WTC11 (cell line): Measurements from ENCODE around the gene RPP30. TPM values are rescaled to one million over a fixed set of nuclear protein-coding genes. Genes with fewer than 3 reads are reported as not detected.
"Not testable (repeated sequence)": the region's sequence is repeated elsewhere in the genome, so short reads cannot be mapped to it uniquely, and the experiment has no call there.

Experiments used
- ATAC-seq: fragments of 200-7000 bp; cut with Tn5 transposase; 2 replicates; pipeline ENCODE4 v1.10.0; 2021; ENCODE audit warnings: mild to moderate bottlenecking, moderate library complexity
- CTCF ChIA-PET: fragments of 300-600 bp; sonication (Branson Sonifier 250); formaldehyde crosslinking; loops from one replicate; lab custom pipeline; 2021; ENCODE audit warnings: antibody characterized with exemption; lab: Charles Lee
- POLR2A ChIA-PET: fragments of 350-600 bp; sonication (Branson Sonifier 250); formaldehyde crosslinking; loops from one replicate; lab custom pipeline; 2021; ENCODE audit warnings: antibody characterized with exemption; lab: Charles Lee
- DNase-seq: peaks from one replicate; pipeline ENCODE4 v3.0.0; 2021; ENCODE audit warnings: low spot score
- H3K27ac Mint-ChIP-seq: 2 replicates; pipeline ENCODE4 v1.8.0; 2021; ENCODE audit warnings: mixed read lengths
- H3K27me3 Mint-ChIP-seq: 2 replicates; pipeline ENCODE4 v1.8.0; 2021; ENCODE audit warnings: low read depth, mild to moderate bottlenecking, moderate library complexity, mixed read lengths
- H3K36me3 Mint-ChIP-seq: 2 replicates; pipeline ENCODE4 v1.8.0; 2021; ENCODE audit warnings: mixed read lengths
- H3K4me1 Mint-ChIP-seq: 2 replicates; pipeline ENCODE4 v1.8.0; 2022; ENCODE audit warnings: mixed read lengths
- H3K4me3 Mint-ChIP-seq: 2 replicates; pipeline ENCODE4 v1.8.0; 2021; ENCODE audit warnings: mild to moderate bottlenecking, moderate library complexity, mixed read lengths
- H3K9me3 Mint-ChIP-seq: 2 replicates; pipeline ENCODE4 v1.8.0; 2021; ENCODE audit warnings: mixed read lengths
- ETV6 ChIP-seq: sonication (generic); formaldehyde crosslinking; IDR thresholded peaks from 2 replicates; pipeline ENCODE4 v1.8.1; 2022; ENCODE audit warnings: mild to moderate bottlenecking, missing genetic modification reagents
- FOXK1 ChIP-seq: sonication (generic); formaldehyde crosslinking; IDR thresholded peaks from 2 replicates; pipeline ENCODE4 v1.8.0; 2022; ENCODE audit warnings: mild to moderate bottlenecking, moderate library complexity, missing genetic modification reagents
- IRF2 ChIP-seq: sonication (generic); formaldehyde crosslinking; IDR thresholded peaks from 2 replicates; pipeline ENCODE4 v1.8.0; 2022; ENCODE audit warnings: low read depth, missing genetic modification reagents, borderline replicate concordance
- MXD4 ChIP-seq: fragments of 250-450 bp; sonication (Bioruptor Pico); IDR thresholded peaks from 2 replicates; pipeline ENCODE4 v1.8.0; 2021; ENCODE audit warnings: mild to moderate bottlenecking, moderate library complexity, borderline replicate concordance
- ZBTB21 ChIP-seq: sonication (generic); formaldehyde crosslinking; IDR thresholded peaks from 2 replicates; pipeline ENCODE4 v1.8.1; 2023; ENCODE audit warnings: mild to moderate bottlenecking, missing genetic modification reagents, borderline replicate concordance
- total RNA-seq: library from RNA; stranded (reverse); gene quantifications from 3 replicates; pipeline ENCODE4 v1.2.3, GENCODE V29; 2021
- TF ChIP-seq, protein P1 (sequence below): sonication (generic); formaldehyde crosslinking; IDR thresholded peaks from 2 replicates; pipeline ENCODE4 v1.8.0; 2022; ENCODE audit warnings: mild to moderate bottlenecking, missing genetic modification reagents
- TF ChIP-seq, protein P2 (sequence below): sonication (generic); formaldehyde crosslinking; IDR thresholded peaks from 2 replicates; pipeline ENCODE4 v1.8.1; 2023; ENCODE audit warnings: mild to moderate bottlenecking, missing genetic modification reagents, moderate library complexity
- TF ChIP-seq, protein P3 (sequence below): sonication (generic); formaldehyde crosslinking; IDR thresholded peaks from 2 replicates; pipeline ENCODE4 v1.8.1; 2022; ENCODE audit warnings: low read depth, missing genetic modification reagents, borderline replicate concordance
- TF ChIP-seq, protein P4 (sequence below): fragments of 200-600 bp; IDR thresholded peaks from 2 replicates; pipeline ENCODE4 v1.8.0; 2022; ENCODE audit warnings: antibody characterized with exemption
- TF ChIP-seq, protein P5 (sequence below): sonication (generic); formaldehyde crosslinking; IDR thresholded peaks from 2 replicates; pipeline ENCODE4 v1.8.0; 2022; ENCODE audit warnings: mild to moderate bottlenecking, missing genetic modification reagents
- TF ChIP-seq, protein P6 (sequence below): sonication (generic); formaldehyde crosslinking; IDR thresholded peaks from 2 replicates; pipeline ENCODE4 v1.8.0; 2022; ENCODE audit warnings: mild to moderate bottlenecking, missing genetic modification reagents

The RPP30 gene
- total RNA-seq, 1 experiment from 2014 or later = 56.4 TPM

DNA sequence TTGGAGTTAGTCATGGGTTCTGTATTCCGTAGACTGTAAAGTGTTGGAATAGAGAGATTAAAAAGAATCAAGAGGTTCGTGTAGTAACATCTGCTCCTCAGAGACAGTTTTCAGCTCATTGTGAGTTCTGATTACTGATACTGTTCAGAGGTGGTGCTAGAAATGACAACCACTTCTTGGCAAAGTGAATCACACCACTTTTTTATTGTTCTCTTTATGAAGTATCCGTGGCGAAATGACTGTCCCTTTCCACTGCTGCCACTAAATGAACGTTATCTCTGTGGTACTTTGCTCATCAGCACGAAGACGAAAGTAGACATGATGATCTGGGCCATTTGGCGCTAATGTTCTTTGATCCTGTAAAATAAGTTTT lies 860 bp downstream of the RPP30 start:
- H3K27me3 Mint-ChIP-seq = peaks cover 11% of the 10 kb centered on the region
- peak overlapping the region; percentile 95; the same call in 1 of the 2 replicates for H3K27ac Mint-ChIP-seq
- H3K4me1 Mint-ChIP-seq = peaks cover 25% of the 10 kb centered on the region
- ChIA-PET POLR2A (no interaction called here), CTCF (interaction anchor here (1.8 kb wide), 1 partner anchor 10 kb away, joined by 16 read pairs; no protein-coding TSS in a partner anchor)
- no peak for DNase-seq
- peaks cover 15% of the 10 kb centered on the region for H3K9me3 Mint-ChIP-seq
- H3K4me3 Mint-ChIP-seq = peak overlapping the region; percentile 98
- H3K36me3 Mint-ChIP-seq = peaks cover 19% of the 10 kb centered on the region
- TF ChIP-seq ETV6 (no peak), FOXK1 (no peak)
- TF ChIP-seq, protein P1, sequence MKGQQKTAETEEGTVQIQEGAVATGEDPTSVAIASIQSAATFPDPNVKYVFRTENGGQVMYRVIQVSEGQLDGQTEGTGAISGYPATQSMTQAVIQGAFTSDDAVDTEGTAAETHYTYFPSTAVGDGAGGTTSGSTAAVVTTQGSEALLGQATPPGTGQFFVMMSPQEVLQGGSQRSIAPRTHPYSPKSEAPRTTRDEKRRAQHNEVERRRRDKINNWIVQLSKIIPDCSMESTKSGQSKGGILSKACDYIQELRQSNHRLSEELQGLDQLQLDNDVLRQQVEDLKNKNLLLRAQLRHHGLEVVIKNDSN (CRISPR knock-in tag) = no peak
- TF ChIP-seq, protein P2, sequence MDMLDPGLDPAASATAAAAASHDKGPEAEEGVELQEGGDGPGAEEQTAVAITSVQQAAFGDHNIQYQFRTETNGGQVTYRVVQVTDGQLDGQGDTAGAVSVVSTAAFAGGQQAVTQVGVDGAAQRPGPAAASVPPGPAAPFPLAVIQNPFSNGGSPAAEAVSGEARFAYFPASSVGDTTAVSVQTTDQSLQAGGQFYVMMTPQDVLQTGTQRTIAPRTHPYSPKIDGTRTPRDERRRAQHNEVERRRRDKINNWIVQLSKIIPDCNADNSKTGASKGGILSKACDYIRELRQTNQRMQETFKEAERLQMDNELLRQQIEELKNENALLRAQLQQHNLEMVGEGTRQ (CRISPR knock-in tag) = no peak
- TF ChIP-seq, protein P3, sequence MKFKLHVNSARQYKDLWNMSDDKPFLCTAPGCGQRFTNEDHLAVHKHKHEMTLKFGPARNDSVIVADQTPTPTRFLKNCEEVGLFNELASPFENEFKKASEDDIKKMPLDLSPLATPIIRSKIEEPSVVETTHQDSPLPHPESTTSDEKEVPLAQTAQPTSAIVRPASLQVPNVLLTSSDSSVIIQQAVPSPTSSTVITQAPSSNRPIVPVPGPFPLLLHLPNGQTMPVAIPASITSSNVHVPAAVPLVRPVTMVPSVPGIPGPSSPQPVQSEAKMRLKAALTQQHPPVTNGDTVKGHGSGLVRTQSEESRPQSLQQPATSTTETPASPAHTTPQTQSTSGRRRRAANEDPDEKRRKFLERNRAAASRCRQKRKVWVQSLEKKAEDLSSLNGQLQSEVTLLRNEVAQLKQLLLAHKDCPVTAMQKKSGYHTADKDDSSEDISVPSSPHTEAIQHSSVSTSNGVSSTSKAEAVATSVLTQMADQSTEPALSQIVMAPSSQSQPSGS = no peak
- no peak for ATAC-seq

DNA sequence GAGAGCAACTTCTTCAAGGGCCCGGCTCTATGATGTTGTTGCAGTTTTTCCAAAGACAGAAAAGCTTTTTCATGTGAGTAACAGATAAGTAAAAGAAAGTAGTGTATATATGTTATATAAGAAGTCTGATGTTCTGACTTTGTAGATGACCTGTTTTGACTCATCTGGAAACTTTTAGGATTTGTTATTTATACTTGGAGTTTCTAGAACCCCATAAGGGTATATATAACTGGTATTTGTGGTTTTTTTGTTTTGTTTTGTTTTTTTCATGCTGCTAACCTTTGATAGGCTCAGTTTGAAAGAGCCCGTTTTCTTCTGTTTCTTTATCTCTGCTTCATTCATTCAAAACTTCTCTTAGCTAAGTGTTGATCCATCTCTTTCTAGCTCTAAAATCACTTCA lies 7.3 kb downstream of the RPP30 start:
- Mint-ChIP-seq H3K36me3 (peaks cover 46% of the 10 kb centered on the region), H3K4me1 (no peaks in the 10 kb centered on the region), H3K27me3 (no peaks in the 10 kb centered on the region; the same call in 1 of the 2 replicates), H3K27ac (no peak overlapping the region), H3K4me3 (no peak overlapping the region), H3K9me3 (no peaks in the 10 kb centered on the region)
- ATAC-seq = no peak
- CTCF ChIA-PET = interaction anchor here (0.5 to 1.7 kb wide), 5 partner anchors 9 to 167 kb away, joined by 3 to 7 read pairs (median 4); no protein-coding TSS in a partner anchor
- DNase-seq = no peak
- POLR2A ChIA-PET = no interaction called here
- no peak for TF ChIP-seq IRF2 (CRISPR knock-in tag)

DNA sequence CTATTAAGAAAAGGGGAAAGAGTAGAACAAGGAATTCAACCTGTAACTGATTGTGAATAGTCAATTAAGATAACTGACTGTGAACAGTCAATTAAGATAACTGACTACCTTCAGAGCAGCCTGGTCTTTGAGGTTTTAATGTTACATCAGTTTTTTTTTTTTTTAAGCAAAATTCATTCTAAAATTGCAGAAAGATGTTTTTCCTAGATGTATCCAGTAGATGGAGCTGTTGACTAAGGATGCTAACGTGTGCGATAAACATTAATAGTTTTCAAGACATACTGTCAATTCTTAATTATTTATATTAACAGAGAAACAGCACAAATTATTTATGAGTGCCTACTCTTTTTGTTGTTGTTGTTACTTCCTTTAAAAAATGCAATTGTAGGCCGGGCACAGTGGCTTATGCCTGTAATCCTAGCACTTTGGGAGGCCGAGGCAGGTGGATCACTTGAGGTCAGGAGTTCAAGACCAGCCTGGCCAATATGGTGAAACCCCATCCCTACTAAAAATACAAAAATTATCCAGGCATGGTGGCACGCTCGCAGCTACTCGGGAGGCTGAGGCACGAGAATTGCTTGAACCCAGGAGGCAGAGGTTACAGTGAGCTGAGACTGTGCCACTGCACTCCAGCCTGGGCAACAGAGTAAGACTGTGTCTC lies 8.4 kb downstream of the RPP30 start:
- DNase-seq, H3K4me3 Mint-ChIP-seq, H3K27me3 Mint-ChIP-seq, ATAC-seq, POLR2A ChIA-PET, H3K27ac Mint-ChIP-seq, H3K9me3 Mint-ChIP-seq, H3K4me1 Mint-ChIP-seq: not testable (repeated sequence)
- TF ChIP-seq, protein P4, sequence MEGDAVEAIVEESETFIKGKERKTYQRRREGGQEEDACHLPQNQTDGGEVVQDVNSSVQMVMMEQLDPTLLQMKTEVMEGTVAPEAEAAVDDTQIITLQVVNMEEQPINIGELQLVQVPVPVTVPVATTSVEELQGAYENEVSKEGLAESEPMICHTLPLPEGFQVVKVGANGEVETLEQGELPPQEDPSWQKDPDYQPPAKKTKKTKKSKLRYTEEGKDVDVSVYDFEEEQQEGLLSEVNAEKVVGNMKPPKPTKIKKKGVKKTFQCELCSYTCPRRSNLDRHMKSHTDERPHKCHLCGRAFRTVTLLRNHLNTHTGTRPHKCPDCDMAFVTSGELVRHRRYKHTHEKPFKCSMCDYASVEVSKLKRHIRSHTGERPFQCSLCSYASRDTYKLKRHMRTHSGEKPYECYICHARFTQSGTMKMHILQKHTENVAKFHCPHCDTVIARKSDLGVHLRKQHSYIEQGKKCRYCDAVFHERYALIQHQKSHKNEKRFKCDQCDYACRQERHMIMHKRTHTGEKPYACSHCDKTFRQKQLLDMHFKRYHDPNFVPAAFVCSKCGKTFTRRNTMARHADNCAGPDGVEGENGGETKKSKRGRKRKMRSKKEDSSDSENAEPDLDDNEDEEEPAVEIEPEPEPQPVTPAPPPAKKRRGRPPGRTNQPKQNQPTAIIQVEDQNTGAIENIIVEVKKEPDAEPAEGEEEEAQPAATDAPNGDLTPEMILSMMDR = peak; percentile 47
- H3K36me3 Mint-ChIP-seq = peaks cover 49% of the 10 kb centered on the region
- CTCF ChIA-PET = interaction anchor here (0.7 to 1.7 kb wide), 15 partner anchors 8 to 168 kb away, joined by 3 to 10 read pairs (median 4); partner anchors contain the start of gene RPP30

DNA sequence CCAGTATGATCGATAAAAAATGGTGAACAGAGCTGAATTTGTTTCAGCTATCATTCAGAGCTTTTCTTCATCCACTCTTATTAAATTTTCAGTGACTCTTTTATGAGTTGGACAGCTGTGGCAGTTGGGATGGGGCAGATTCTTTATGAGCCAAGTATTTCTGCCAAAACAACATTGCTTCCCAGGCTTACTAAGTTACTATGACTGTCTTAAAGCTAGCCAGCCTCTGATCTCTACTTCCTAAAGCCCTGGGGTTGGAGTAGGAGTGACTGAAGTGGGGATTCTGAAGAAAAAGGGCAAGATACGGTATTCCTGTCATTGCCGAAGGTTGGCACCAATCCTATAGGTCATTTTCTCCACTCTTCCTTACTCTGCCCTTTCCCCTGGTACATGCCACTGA lies 12.7 kb downstream of the RPP30 start:
- Mint-ChIP-seq H3K4me1 (no peaks in the 10 kb centered on the region), H3K36me3 (peaks cover 55% of the 10 kb centered on the region), H3K27me3 (no peaks in the 10 kb centered on the region), H3K27ac (no peak overlapping the region), H3K4me3 (no peak overlapping the region), H3K9me3 (no peaks in the 10 kb centered on the region)
- DNase-seq = no peak
- POLR2A ChIA-PET = no interaction called here
- no peak for ATAC-seq
- TF ChIP-seq ZBTB21 (CRISPR knock-in tag) (no peak), MXD4 (CRISPR knock-in tag) (no peak)
- TF ChIP-seq, protein P5, sequence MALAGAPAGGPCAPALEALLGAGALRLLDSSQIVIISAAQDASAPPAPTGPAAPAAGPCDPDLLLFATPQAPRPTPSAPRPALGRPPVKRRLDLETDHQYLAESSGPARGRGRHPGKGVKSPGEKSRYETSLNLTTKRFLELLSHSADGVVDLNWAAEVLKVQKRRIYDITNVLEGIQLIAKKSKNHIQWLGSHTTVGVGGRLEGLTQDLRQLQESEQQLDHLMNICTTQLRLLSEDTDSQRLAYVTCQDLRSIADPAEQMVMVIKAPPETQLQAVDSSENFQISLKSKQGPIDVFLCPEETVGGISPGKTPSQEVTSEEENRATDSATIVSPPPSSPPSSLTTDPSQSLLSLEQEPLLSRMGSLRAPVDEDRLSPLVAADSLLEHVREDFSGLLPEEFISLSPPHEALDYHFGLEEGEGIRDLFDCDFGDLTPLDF (CRISPR knock-in tag) = no peak
- TF ChIP-seq, protein P6, sequence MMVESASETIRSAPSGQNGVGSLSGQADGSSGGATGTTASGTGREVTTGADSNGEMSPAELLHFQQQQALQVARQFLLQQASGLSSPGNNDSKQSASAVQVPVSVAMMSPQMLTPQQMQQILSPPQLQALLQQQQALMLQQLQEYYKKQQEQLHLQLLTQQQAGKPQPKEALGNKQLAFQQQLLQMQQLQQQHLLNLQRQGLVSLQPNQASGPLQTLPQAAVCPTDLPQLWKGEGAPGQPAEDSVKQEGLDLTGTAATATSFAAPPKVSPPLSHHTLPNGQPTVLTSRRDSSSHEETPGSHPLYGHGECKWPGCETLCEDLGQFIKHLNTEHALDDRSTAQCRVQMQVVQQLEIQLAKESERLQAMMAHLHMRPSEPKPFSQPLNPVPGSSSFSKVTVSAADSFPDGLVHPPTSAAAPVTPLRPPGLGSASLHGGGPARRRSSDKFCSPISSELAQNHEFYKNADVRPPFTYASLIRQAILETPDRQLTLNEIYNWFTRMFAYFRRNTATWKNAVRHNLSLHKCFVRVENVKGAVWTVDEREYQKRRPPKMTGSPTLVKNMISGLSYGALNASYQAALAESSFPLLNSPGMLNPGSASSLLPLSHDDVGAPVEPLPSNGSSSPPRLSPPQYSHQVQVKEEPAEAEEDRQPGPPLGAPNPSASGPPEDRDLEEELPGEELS (CRISPR knock-in tag) = no peak
- CTCF ChIA-PET = no interaction called here
